K562 (cell line): ENCODE measurements around the gene RNF121. TPM values are rescaled to one million over a fixed set of nuclear protein-coding genes. Genes with fewer than 3 reads are reported as not detected.

Experiments
- EZH2 ChIP-seq: IDR thresholded peaks from 2 replicates; pipeline ENCODE4 v1.6.1; 2012; ENCODE audit warnings: low read depth, mild to moderate bottlenecking, inconsistent platforms, low read length, borderline replicate concordance
- FOXK2 ChIP-seq, 2 experiments: fragments of 450-650 bp; IDR thresholded peaks in 1 of 2; conservative IDR thresholded peaks in 1 of 2; 2 replicates each; pipeline ENCODE4 v1.6.1; 2016; ENCODE audit warnings: low read depth in 2 of 2, mild to moderate bottlenecking in 1 of 2
- HDAC2 ChIP-seq: fragments of 450-650 bp; IDR thresholded peaks from 2 replicates; pipeline ENCODE4 v1.6.1; 2016; ENCODE audit warnings: mild to moderate bottlenecking
- HMGN3 ChIP-seq: IDR thresholded peaks from 2 replicates; pipeline ENCODE4 v1.6.1; 2011; ENCODE audit warnings: borderline replicate concordance, low read depth, mild to moderate bottlenecking, mixed read lengths, low read length; ENCODE audit not compliant: insufficient read length; ENCODE audit errors: extremely low read depth
- MYNN ChIP-seq, 2 experiments: sonication (generic); formaldehyde crosslinking in 1 of 2; IDR thresholded peaks; 2 replicates each; pipeline versions ENCODE4 v1.5.0 to v1.6.1; 2016 to 2020; ENCODE audit warnings: antibody characterized with exemption in 1 of 2, missing genetic modification reagents in 1 of 2
- NRF1 ChIP-seq, 2 experiments: fragments of 450-650 bp; IDR thresholded peaks in 1 of 2; conservative IDR thresholded peaks in 1 of 2; 2 replicates each; pipeline ENCODE4 v1.6.1; 2014; ENCODE audit warnings: mild to moderate bottlenecking in 2 of 2
- POLR2H ChIP-seq: IDR thresholded peaks from 2 replicates; pipeline ENCODE4 v1.6.1; 2016; ENCODE audit warnings: missing genetic modification characterization, low read depth, mild to moderate bottlenecking, control low read depth, missing compliant biosample characterization, moderate library complexity
- RBM15 ChIP-seq: fragments of 200-400 bp; formaldehyde crosslinking; IDR thresholded peaks from 2 replicates; pipeline ENCODE4 v1.6.1; 2018; ENCODE audit warnings: mild to moderate bottlenecking, low read length, moderate library complexity; ENCODE audit not compliant: insufficient read depth
- RFX5 ChIP-seq: IDR thresholded peaks from 2 replicates; pipeline ENCODE4 v1.6.1; 2011; ENCODE audit warnings: low read depth, mild to moderate bottlenecking, improper control_type of control experiment, low read length
- SRSF7 ChIP-seq: fragments of 200-400 bp; formaldehyde crosslinking; optimal IDR thresholded peaks from 2 replicates; pipeline ENCODE3; 2017; ENCODE audit warnings: mild to moderate bottlenecking, low read depth, low read length
- THRA ChIP-seq: fragments of 450-650 bp; IDR thresholded peaks from 2 replicates; pipeline ENCODE4 v1.6.1; 2017; ENCODE audit warnings: mild to moderate bottlenecking, moderate library complexity
- WHSC1 ChIP-seq: IDR thresholded peaks from one replicate; pipeline ENCODE4 v1.6.1; 2012; ENCODE audit warnings: low read length, control low read depth, inconsistent platforms
- ZNF12 ChIP-seq: sonication (generic); formaldehyde crosslinking; IDR thresholded peaks from 2 replicates; pipeline ENCODE4 v1.4.0; 2020; ENCODE audit warnings: mild to moderate bottlenecking, missing genetic modification reagents
- ZNF277 ChIP-seq: fragments of 250-450 bp; sonication (Bioruptor Pico); IDR thresholded peaks from 2 replicates; pipeline ENCODE4 v1.8.0; 2022; ENCODE audit warnings: inconsistent platforms, mild to moderate bottlenecking, moderate library complexity, borderline replicate concordance
- polyA plus RNA-seq, 8 experiments: library from polyadenylated mRNA; depleted of rRNA in 4 of 8; stranded (reverse) in 5 of 8; unstranded in 3 of 8; fragments of >200 nt; fragmentation: Nextera tagmentation in 2 of 8; fragmentation: Illumina TruSeq in 1 of 8; extraction: Ambion mirVana in 2 of 8; extraction: Trizol in 1 of 8; gene quantifications; 2 replicates each; pipeline versions ENCODE4 v1.2.1 to v1.2.3, GENCODE V29; 2011 to 2014; ENCODE audit warnings: inconsistent platforms in 1 of 8, missing spikeins in 1 of 8
- total RNA-seq, 7 experiments: library from RNA; depleted of rRNA in 6 of 7; stranded (reverse); fragments of >200 nt in 6 of 7; fragmentation: Illumina TruSeq in 2 of 7; extraction: Trizol in 2 of 7; gene quantifications; 2 replicates each; pipeline versions ENCODE4 v1.2.1 to v1.2.3, GENCODE V29; 2011 to 2021; ENCODE audit warnings: low replicate concordance in 1 of 7

Gene RNF121
- total and polyA plus RNA-seq, 9 of the 15 experiments (the other 6 are each of a cell fraction or from before 2014, with no cell fraction given), result 8.0 to 63.4 (median 20.5) TPM

GRCh38 chr11:72008728-72009127 is 79.9 kb downstream of the RNF121 start (continued):
- TF ChIP-seq ZNF277 (CRISPR knock-in tag), result no peak
- TF ChIP-seq EZH2, result no peak
- no peak for TF ChIP-seq RBM15
- TF ChIP-seq POLR2H (tag), result no peak
- no peak for TF ChIP-seq ZNF12 (CRISPR knock-in tag)
- TF ChIP-seq SRSF7, result no peak
- 0 out of 2 replicates have a peak, but pooled peaks have one; percentile 21 for TF ChIP-seq MYNN (IDR thresholded peaks at IDR 0.05)
- no peak for TF ChIP-seq MYNN (CRISPR knock-in tag; IDR thresholded peaks at IDR 0.05)
- no peak for TF ChIP-seq HDAC2
- no peak for TF ChIP-seq WHSC1
- no peak for TF ChIP-seq FOXK2 (conservative IDR thresholded peaks at IDR 0.05 in 1 of 2, IDR thresholded peaks at IDR 0.05 in 1 of 2; ENCODE audit: low read depth in 2 of 2)
- TF ChIP-seq THRA, result no peak
- TF ChIP-seq RFX5, result no peak
- no peak for TF ChIP-seq HMGN3
- no peak for TF ChIP-seq NRF1 (conservative IDR thresholded peaks at IDR 0.05 in 1 of 2, IDR thresholded peaks at IDR 0.05 in 1 of 2)
